DMS153 treated with DMSO at 0.1 percent for 48 hours (cell line): Measurements from ENCODE around the gene PDXK.
A peak's percentile ranks its signal among the peaks of the same experiment; 100 is the strongest.

Source experiments
- DNase-seq: peaks from one replicate; lab custom pipeline; 2025; ENCODE audit not compliant: unreplicated experiment; lab: John Stamatoyannopoulos, UW

Gene PDXK

GRCh38 chr21:43761886-43762285 lies 43.0 kb downstream of the PDXK start:
- DNase-seq, result no peak

GRCh38 chr21:43762303-43763128 lies 43.6 kb downstream of the PDXK start:
- DNase-seq, result no peak

- no peak for DNase-seq
These were observed 45.1 kb downstream of the PDXK start for GRCh38 chr21:43763901-43764523.

- DNase-seq, result no peak
These were observed 45.9 kb downstream of the PDXK start for GRCh38 chr21:43764576-43765495.

- DNase-seq, result no peak
These were observed 48.0 kb downstream of the PDXK start for GRCh38 chr21:43766734-43767497.

- no peak for DNase-seq
These were observed 48.6 kb downstream of the PDXK start for GRCh38 chr21:43767498-43767983.

- no peak for DNase-seq
These were observed 49.3 kb downstream of the PDXK start for GRCh38 chr21:43767984-43768867.

GRCh38 chr21:43768868-43769167 lies 49.9 kb downstream of the PDXK start:
- DNase-seq, result no peak

- no peak for DNase-seq
These were observed 50.5 kb downstream of the PDXK start for GRCh38 chr21:43769325-43769958.

- no peak for DNase-seq
These were observed 51.2 kb downstream of the PDXK start for GRCh38 chr21:43770066-43770655.

GRCh38 chr21:43771199-43771675 lies 52.3 kb downstream of the PDXK start:
- no peak for DNase-seq

- no peak for DNase-seq
These were observed 52.9 kb downstream of the PDXK start for GRCh38 chr21:43771698-43772424.

GRCh38 chr21:43772425-43772821 lies 53.5 kb downstream of the PDXK start:
- DNase-seq, result no peak

- DNase-seq, result no peak
These were observed 55.2 kb downstream of the PDXK start for GRCh38 chr21:43774163-43774562.

GRCh38 chr21:43775190-43775589 lies 56.3 kb downstream of the PDXK start:
- DNase-seq, result no peak

- peak; percentile 44 for DNase-seq
These were observed 57.0 kb downstream of the PDXK start, which contains the start of gene CSTB for GRCh38 chr21:43775795-43776430. TSS of gene CSTB (minus strand) at chr21:43776308. CDS start at chr21:43776269, 39 bp downstream.

- no peak for DNase-seq
These were observed 59.0 kb downstream of the PDXK start for GRCh38 chr21:43777953-43778352.
